ENCODE results near the gene LRRK1. TPM values are rescaled to one million over a fixed set of nuclear protein-coding genes. Genes with fewer than 3 reads are reported as not detected.

The LRRK1 gene
- total RNA-seq, 2 donors from 2014 or later: 18.6 to 20.3 TPM

DNA sequence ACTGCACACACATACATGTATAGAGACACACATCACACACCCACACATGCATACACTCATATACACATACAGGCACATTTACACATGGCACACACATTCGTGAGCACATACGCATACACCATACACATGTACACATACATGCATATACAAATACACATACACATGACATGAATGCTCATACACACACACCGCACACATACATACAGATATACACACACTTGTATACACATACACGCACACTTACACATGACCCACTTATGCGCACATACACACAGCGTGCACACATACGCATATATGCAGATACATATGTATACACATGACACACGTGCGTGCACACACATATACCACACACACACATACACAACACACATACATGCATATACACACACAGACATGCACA, 162.7 kb downstream of the LRRK1 start:
- TF ChIP-seq POLR2A (IDR thresholded peaks at IDR 0.05) (no peak), POLR2AphosphoS5 (IDR thresholded peaks at IDR 0.05) (no peak), CTCF (IDR thresholded peaks at IDR 0.05) (no peak)
- Histone ChIP-seq H3K4me1 (replicated peaks) (no peaks in the 10 kb centered on the region), H3K27ac (no peak overlapping the region), H3K36me3 (no peaks in the 10 kb centered on the region), H3K4me3 (no peak overlapping the region), H3K27me3 (replicated peaks; ENCODE audit: insufficient read depth) (no peaks in the 10 kb centered on the region), H3K9me3 (no peaks in the 10 kb centered on the region)
- 98% methylated on average over 9 of the region's 9 CpGs for WGBS
- intact Hi-C loops (cut with DNase I): no loop called here
- DNase-seq (ENCODE audit: low spot score): no peak

- Histone ChIP-seq H3K4me3 (no peak overlapping the region), H3K9me3 (no peaks in the 10 kb centered on the region), H3K27me3 (replicated peaks; ENCODE audit: insufficient read depth) (no peaks in the 10 kb centered on the region), H3K27ac (peak overlapping the region in 1 of 2 donors; percentile 10), H3K4me1 (replicated peaks) (no peaks in the 10 kb centered on the region), H3K36me3 (no peaks in the 10 kb centered on the region)
- WGBS: 39% methylated on average over 11 of the region's 11 CpGs
- intact Hi-C loops (cut with DNase I): no loop called here
- peak; percentile 48 for DNase-seq (ENCODE audit: low spot score)
- TF ChIP-seq CTCF (IDR thresholded peaks at IDR 0.05) (no peak), POLR2AphosphoS5 (IDR thresholded peaks at IDR 0.05) (peak; percentile 54), POLR2A (IDR thresholded peaks at IDR 0.05) (no peak)
These were observed 164.3 kb downstream of the LRRK1 start for GRCh38 chr15:101083336-101084045.

GRCh38 chr15:101084801-101085200, 165.6 kb downstream of the LRRK1 start:
- TF ChIP-seq CTCF (IDR thresholded peaks at IDR 0.05) (no peak), POLR2A (IDR thresholded peaks at IDR 0.05) (no peak), POLR2AphosphoS5 (IDR thresholded peaks at IDR 0.05) (no peak)
- Histone ChIP-seq H3K4me1 (replicated peaks) (no peaks in the 10 kb centered on the region), H3K27me3 (replicated peaks; ENCODE audit: insufficient read depth) (no peaks in the 10 kb centered on the region), H3K9me3 (no peaks in the 10 kb centered on the region), H3K4me3 (no peak overlapping the region), H3K27ac (no peak overlapping the region), H3K36me3 (no peaks in the 10 kb centered on the region)
- intact Hi-C loops (cut with DNase I): loop anchor here (5.0 kb wide), 1 partner anchor 68 kb away; no protein-coding TSS in a partner anchor
- no peak for DNase-seq (ENCODE audit: low spot score)
- 94% methylated on average over 10 of the region's 10 CpGs for WGBS

DNA sequence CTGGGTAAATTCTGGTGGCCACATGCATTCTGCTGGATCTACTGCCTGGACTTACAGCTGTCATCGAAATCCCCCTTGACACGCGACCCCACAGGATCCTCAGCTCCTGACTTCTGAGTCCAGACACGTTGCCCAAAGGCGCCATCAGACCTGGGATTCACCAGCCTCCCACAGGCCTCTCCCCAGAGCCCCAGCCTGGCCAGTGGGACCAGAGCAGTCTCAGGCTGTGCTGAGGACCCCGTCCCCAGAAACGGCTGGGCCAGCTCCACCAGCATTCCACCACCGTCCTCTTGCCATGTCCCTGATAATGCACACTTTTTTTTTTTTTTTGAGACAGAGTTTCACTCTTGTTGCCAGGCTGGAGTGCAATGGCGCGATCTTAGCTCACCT, 166.1 kb downstream of the LRRK1 start:
- no peak for DNase-seq (ENCODE audit: low spot score)
- no peak overlapping the region for H3K27ac ChIP-seq
- intact Hi-C loops (cut with DNase I): loop anchor here (5.0 kb wide), 1 partner anchor 68 kb away; no protein-coding TSS in a partner anchor

More for the DNA sequence above, 166.1 kb downstream of the LRRK1 start:
- Histone ChIP-seq H3K4me1 (replicated peaks) (no peaks in the 10 kb centered on the region), H3K4me3 (no peak overlapping the region), H3K27me3 (replicated peaks; ENCODE audit: insufficient read depth) (no peaks in the 10 kb centered on the region), H3K36me3 (no peaks in the 10 kb centered on the region), H3K9me3 (no peaks in the 10 kb centered on the region)
- TF ChIP-seq POLR2A (IDR thresholded peaks at IDR 0.05) (no peak), POLR2AphosphoS5 (IDR thresholded peaks at IDR 0.05) (no peak), CTCF (IDR thresholded peaks at IDR 0.05) (no peak)
- WGBS: 93% methylated on average over 10 of the region's 10 CpGs

Data from prostate gland (tissue), 2 donors.